Subcutaneous abdominal adipose tissue (tissue), 5 donors: ENCODE results near the gene KRT33A.
A peak's percentile ranks its signal among the peaks of the same experiment; 100 is the strongest.

Source experiments
- H3K27ac ChIP-seq: one replicate; pipeline ENCODE4 v1.7.0; 2013; ENCODE audit warnings: low read depth, mild to moderate bottlenecking, inconsistent platforms, low read length, moderate library complexity
- H3K27me3 ChIP-seq, 5 donors: one replicate each; pipeline ENCODE4 v1.7.0; 2013; ENCODE audit warnings: low read length in 5 of 5, inconsistent platforms in 1 of 5; ENCODE audit not compliant: control insufficient read depth in 5 of 5, insufficient read depth in 4 of 5
- H3K36me3 ChIP-seq, 5 donors: one replicate each; pipeline ENCODE4 v1.7.0; 2013; ENCODE audit warnings: low read length in 5 of 5; ENCODE audit not compliant: control insufficient read depth in 5 of 5, insufficient read depth in 5 of 5
- H3K4me1 ChIP-seq, 5 donors: one replicate each; pipeline ENCODE4 v1.7.0; 2013; ENCODE audit warnings: low read length in 5 of 5, mild to moderate bottlenecking in 3 of 5, moderate library complexity in 1 of 5; ENCODE audit not compliant: control insufficient read depth in 5 of 5, insufficient read depth in 5 of 5
- H3K4me3 ChIP-seq, 5 donors: one replicate each; pipeline ENCODE4 v1.7.0; 2013; ENCODE audit warnings: low read length in 5 of 5, low read depth in 1 of 5
- H3K9ac ChIP-seq, 5 donors: one replicate each; pipeline ENCODE4 v1.7.0; 2013; ENCODE audit warnings: low read length in 5 of 5, mild to moderate bottlenecking in 4 of 5, moderate library complexity in 3 of 5
- H3K9me3 ChIP-seq, 5 donors: one replicate each; pipeline ENCODE4 v1.7.0; 2013; ENCODE audit warnings: low read length in 5 of 5; ENCODE audit not compliant: control insufficient read depth in 5 of 5
- donor health status: healthy.
- donor health status: healthy.
- donor health status: healthy.
- donor health status: healthy.
- donor health status: healthy.

KRT33A gene

DNA sequence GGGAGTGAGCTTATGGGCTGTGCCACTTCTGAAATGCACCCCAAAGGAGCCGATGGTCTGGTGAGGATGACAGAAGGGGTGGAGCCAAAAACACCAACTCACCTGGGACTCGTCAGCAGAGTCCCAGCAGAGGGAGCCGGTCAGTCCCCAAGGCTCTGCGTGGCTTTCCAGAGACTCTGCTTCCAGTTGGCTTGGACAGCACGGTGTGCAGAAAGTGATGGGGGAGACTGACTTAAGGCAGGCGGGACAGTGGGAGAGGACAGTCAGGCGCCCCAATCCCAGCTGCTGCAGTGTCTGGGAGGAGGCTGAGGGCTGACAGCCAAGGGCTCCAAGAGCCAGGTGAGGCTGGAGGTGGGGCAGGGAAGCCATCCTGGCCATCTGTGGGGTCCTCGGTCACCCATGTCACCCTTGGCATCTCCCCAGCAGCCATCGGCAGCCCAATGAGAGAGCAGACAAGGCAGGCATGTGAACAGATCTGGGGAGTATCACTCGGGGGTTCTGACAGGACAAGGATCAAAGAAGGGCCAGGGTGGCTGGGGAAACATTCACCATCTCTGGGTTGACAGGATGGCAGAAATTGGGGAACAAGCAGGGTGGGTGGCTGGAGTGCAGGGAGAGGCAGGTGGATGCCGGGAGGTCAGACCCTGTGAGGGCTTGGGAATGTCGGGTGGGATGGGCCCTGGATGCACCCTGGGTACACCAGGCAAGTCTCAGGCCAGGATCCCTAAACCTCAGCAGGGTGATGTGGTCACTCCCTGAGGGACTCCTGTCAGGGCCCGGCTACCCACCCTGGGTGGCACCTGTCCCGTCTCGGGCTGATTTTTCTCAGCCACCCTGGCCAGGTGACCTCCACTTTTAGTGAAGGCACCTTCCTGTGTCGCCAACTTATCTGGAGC is 26.2 kb downstream of the KRT33A start:
- no peak overlapping the region for H3K4me3 ChIP-seq
- peaks cover 0 to 8% (median 3%) of the 10 kb centered on the region in 5 donors for H3K9me3 ChIP-seq
- H3K4me1 ChIP-seq, result no peaks in the 10 kb centered on the region
- no peak overlapping the region for H3K27ac ChIP-seq
- H3K36me3 ChIP-seq, result no peaks in the 10 kb centered on the region
- no peak overlapping the region for H3K9ac ChIP-seq
- peaks cover 0 to 2% (median 0%) of the 10 kb centered on the region in 5 donors for H3K27me3 ChIP-seq

GRCh38 chr17:41322903-41323895 is 27.4 kb downstream of the KRT33A start:
- no peaks in the 10 kb centered on the region for H3K36me3 ChIP-seq
- no peak overlapping the region for H3K4me3 ChIP-seq

GRCh38 chr17:41322094-41322902 is 28.3 kb downstream of the KRT33A start:
- Histone ChIP-seq H3K4me3 (no peak overlapping the region), H3K27ac (no peak overlapping the region), H3K9ac (no peak overlapping the region)

More at GRCh38 chr17:41322903-41323895, 27.4 kb downstream of the KRT33A start:
- Histone ChIP-seq H3K9ac (no peak overlapping the region), H3K27ac (no peak overlapping the region), H3K4me1 (no peaks in the 10 kb centered on the region), H3K9me3 (peaks cover 0 to 10% (median 4%) of the 10 kb centered on the region in 5 donors), H3K27me3 (no peaks in the 10 kb centered on the region)

DNA sequence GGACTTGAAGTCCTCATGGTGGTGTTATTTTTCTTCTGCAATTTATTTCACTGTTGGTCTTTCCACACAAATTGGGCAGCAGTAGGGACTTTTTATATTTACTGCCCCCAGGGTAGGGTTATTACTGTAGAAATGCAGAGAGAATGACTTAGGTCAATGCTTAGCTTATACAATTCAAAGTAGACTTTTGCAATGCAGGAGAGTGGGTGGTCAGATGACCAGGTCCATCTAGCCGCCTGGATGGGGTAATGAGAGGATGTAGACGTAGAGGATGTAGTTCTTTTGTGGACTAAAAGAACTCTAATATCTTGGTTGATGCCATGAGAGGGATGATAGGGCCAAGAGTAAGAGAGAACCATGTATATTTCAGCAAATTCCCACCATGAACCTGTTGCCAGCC is 32.4 kb downstream of the KRT33A start:
- no peak overlapping the region for H3K27ac ChIP-seq
- no peaks in the 10 kb centered on the region for H3K36me3 ChIP-seq
- no peak overlapping the region for H3K9ac ChIP-seq
- no peak overlapping the region for H3K4me3 ChIP-seq
- H3K9me3 ChIP-seq, result peaks cover 0 to 10% (median 4%) of the 10 kb centered on the region in 5 donors
- H3K27me3 ChIP-seq, result peaks cover 3 to 9% (median 4%) of the 10 kb centered on the region in 5 donors
- no peaks in the 10 kb centered on the region for H3K4me1 ChIP-seq

More at GRCh38 chr17:41322094-41322902, 28.3 kb downstream of the KRT33A start:
- H3K36me3 ChIP-seq, result no peaks in the 10 kb centered on the region
- H3K9me3 ChIP-seq, result peaks cover 0 to 10% (median 4%) of the 10 kb centered on the region in 5 donors
- H3K27me3 ChIP-seq, result peaks cover 0 to 1% (median 0%) of the 10 kb centered on the region in 5 donors
- no peaks in the 10 kb centered on the region for H3K4me1 ChIP-seq

GRCh38 chr17:41315814-41316445 is 34.7 kb downstream of the KRT33A start:
- Histone ChIP-seq H3K27ac (no peak overlapping the region), H3K27me3 (peaks cover 3 to 9% (median 4%) of the 10 kb centered on the region in 5 donors), H3K36me3 (no peaks in the 10 kb centered on the region), H3K4me1 (no peaks in the 10 kb centered on the region), H3K9me3 (peaks cover 0 to 10% (median 4%) of the 10 kb centered on the region in 5 donors), H3K4me3 (no peak overlapping the region), H3K9ac (no peak overlapping the region)

DNA sequence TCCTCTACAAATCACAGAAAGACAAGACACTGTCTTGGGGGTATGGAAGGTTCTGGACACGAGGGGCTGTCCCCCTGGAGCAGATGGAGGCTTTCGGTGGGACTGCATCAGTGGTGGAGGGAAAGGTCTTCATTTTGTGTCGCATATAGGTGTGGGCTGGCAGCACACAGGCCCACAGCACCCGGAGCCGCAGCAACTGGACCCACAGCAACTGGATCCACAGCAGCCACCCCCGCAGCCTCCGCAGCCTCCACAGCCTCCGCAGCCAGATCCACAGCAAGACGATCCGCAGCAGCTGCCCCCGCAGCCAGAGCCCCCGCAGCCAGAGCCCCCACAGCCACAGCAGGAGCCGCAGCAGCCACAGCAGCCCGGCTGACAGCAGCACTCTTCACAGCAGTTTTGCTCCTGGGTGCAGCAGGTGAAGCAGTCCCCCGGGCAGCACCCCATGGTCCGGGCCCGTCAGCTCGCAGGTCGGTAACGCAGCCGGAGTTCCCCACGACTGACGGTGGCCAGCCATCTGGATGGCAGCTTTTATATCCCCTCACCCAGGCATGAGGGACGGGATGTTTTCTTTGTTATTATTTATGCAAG is 35.3 kb downstream of the KRT33A start, which contains the start of gene KRTAP17-1:
KRTAP17-1 (minus strand) TSS at position 507 of the 591 bp plus-strand sequence; CDS start at position 447, 60 bp downstream.
- Histone ChIP-seq H3K9ac (no peak within 1 kb of the TSS), H3K27ac (no peak within 1 kb of the TSS), H3K4me1 (no peaks in the 10 kb centered on the region), H3K4me3 (no peak within 1 kb of the TSS), H3K36me3 (no peaks in the 10 kb centered on the region), H3K9me3 (peaks cover 0 to 8% (median 4%) of the 10 kb centered on the region in 5 donors), H3K27me3 (peaks cover 3 to 9% (median 4%) of the 10 kb centered on the region in 5 donors)

DNA sequence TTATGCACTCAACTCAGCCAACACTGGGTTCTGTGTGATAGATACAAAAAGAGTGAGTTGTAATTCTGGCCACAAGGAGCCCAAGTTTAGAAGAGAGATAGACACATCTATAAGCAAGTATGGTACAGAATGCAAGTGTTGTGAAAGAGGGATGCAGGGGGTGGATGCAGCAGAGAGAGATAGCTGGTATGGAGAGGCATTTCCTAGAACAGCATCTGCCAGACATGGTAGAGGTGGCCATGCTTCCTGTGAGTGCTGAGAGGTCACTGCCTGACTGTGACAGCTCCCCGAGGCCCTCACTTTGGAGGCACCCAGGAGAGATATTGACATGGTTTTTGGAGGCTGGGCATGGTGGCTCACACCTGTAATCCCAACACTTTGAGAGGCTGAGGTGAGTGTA is 39.5 kb downstream of the KRT33A start:
- Histone ChIP-seq H3K9me3 (no peaks in the 10 kb centered on the region), H3K36me3 (no peaks in the 10 kb centered on the region), H3K4me3 (no peak overlapping the region), H3K27me3 (peaks cover 14 to 23% (median 19%) of the 10 kb centered on the region in 5 donors), H3K27ac (no peak overlapping the region), H3K9ac (no peak overlapping the region), H3K4me1 (peaks cover 0 to 17% (median 3%) of the 10 kb centered on the region in 5 donors)

GRCh38 chr17:41308918-41309359 is 41.7 kb downstream of the KRT33A start, which contains the start of gene KRTAP16-1:
KRTAP16-1 (minus strand) TSS chr17:41309309; CDS start chr17:41309253, 56 bp downstream.
- Histone ChIP-seq H3K27ac (no peak within 1 kb of the TSS), H3K4me1 (peaks cover 0 to 17% (median 3%) of the 10 kb centered on the region in 5 donors), H3K9me3 (no peaks in the 10 kb centered on the region), H3K9ac (no peak within 1 kb of the TSS), H3K4me3 (peak within 1 kb of the TSS in 2 of 5 donors; percentile 36 to 49), H3K27me3 (peaks cover 6 to 20% (median 17%) of the 10 kb centered on the region in 5 donors), H3K36me3 (no peaks in the 10 kb centered on the region)
